Suprapubic skin (tissue), 4 donors: Measurements from ENCODE around the gene SGCD.

ENCODE experiments used
- EP300 ChIP-seq: sonication (generic); formaldehyde crosslinking; IDR thresholded peaks from one replicate; pipeline ENCODE4 v1.6.1; 2017; ENCODE audit warnings: antibody characterized with exemption
- POLR2AphosphoS5 ChIP-seq, 3 donors: sonication (generic); formaldehyde crosslinking; IDR thresholded peaks; one replicate each; pipeline ENCODE4 v1.6.1; 2017; ENCODE audit warnings: antibody characterized with exemption in 3 of 3

DNA sequence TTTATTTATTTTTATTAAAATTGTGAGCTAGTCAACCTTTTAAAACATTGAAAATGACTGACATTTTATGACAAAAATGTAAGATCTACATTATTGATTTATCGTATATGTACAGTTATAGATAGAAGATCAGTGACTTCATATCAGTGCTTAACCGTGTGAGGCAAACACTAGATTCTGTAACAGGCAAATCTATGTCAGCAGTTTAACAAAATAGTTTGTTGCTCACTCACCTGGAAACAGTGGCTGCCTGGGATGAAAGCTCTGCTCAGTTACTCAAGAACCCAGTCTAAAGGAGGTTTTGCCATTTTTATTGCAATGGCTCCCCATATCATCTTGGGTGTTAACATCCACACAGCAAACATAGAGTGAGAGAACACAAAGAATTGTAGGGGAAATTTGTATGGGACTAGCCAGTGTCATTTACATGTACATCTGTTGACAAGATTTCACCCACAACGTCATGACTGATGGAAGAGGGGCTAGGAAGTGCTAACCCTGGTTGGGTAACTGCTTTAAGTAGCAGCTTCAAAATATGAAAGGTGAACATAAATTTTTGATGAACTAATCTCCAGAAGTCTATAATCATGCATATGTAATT is 49.0 kb downstream of the SGCD start:
- no peak for TF ChIP-seq POLR2AphosphoS5 (IDR thresholded peaks at IDR 0.05)
- no peak for TF ChIP-seq EP300
